IPS-18a (cell line): Measurements from ENCODE around the gene EIF2B5.
A peak's percentile ranks its signal among the peaks of the same experiment; 100 is the strongest.
"Not testable (repeated sequence)": the region's sequence is repeated elsewhere in the genome, so short reads cannot be mapped to it uniquely, and the experiment has no call there.

Experiments
- H3K27ac ChIP-seq: one replicate; pipeline ENCODE4 v1.5.1; 2013; ENCODE audit warnings: low read length
- H3K27me3 ChIP-seq: one replicate; pipeline ENCODE4 v1.6.1; 2013; ENCODE audit warnings: mild to moderate bottlenecking, low read length; ENCODE audit not compliant: control insufficient read depth, insufficient read depth
- H3K36me3 ChIP-seq: one replicate; pipeline ENCODE4 v1.6.1; 2013; ENCODE audit warnings: low read depth, low read length; ENCODE audit not compliant: control insufficient read depth
- H3K4me1 ChIP-seq: one replicate; pipeline ENCODE4 v1.6.1; 2013; ENCODE audit warnings: low read depth, low read length; ENCODE audit not compliant: control insufficient read depth
- H3K4me3 ChIP-seq: one replicate; pipeline ENCODE4 v1.5.1; 2013; ENCODE audit warnings: low read length
- H3K9ac ChIP-seq: one replicate; pipeline ENCODE4 v1.6.1; 2013; ENCODE audit warnings: mild to moderate bottlenecking, low read length, moderate library complexity
- H3K9me3 ChIP-seq: one replicate; pipeline ENCODE4 v1.6.1; 2013; ENCODE audit warnings: low read depth, low read length; ENCODE audit not compliant: control insufficient read depth

Gene EIF2B5

DNA sequence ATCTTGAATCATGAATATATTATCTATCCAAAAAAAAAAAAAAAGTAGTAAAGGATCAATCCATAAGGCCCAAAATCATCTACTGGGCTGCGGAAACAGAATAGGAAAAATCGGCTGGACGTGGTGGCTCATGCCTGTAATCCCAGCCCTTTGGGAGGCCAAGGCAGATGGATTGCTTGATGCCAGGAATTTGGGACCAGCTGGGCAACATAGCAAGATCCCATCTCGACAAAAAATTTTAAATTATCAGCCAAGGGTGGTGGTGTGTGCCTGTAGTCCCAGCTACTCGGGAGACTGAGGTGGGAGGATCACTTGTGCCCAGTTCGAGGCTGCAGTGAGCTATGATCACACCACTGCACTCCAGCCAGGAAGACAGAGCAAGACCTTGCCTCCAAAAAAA is 14.0 kb downstream of the EIF2B5 start:
- no peaks in the 10 kb centered on the region for H3K9me3 ChIP-seq
- no peak overlapping the region for H3K9ac ChIP-seq
- peaks cover 14% of the 10 kb centered on the region for H3K36me3 ChIP-seq

DNA sequence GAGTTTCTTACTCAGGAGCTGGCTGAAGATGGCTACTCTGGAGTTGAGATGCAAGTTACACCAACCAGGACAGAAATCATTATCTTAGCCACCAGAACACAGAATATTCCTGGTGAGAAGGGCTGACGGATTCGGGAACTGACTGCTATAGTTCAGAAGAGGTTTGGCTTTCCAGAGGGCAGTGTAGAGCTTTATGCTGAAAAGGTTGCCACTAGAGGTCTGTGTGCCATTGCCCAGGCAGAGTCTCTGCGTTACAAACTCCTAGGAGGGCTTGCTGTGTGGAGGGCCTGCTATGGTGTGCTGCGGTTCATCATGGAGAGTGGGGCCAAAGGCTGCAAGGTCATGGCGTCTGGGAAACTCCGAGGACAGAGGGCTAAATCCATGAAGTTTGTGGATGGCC is 14.6 kb downstream of the EIF2B5 start:
- H3K9ac ChIP-seq, H3K4me1 ChIP-seq, H3K36me3 ChIP-seq: not testable (repeated sequence)

More for the DNA sequence above, 14.0 kb downstream of the EIF2B5 start:
- Histone ChIP-seq H3K27me3 (no peaks in the 10 kb centered on the region), H3K4me3 (no peak overlapping the region), H3K27ac (no peak overlapping the region), H3K4me1 (no peaks in the 10 kb centered on the region)

DNA sequence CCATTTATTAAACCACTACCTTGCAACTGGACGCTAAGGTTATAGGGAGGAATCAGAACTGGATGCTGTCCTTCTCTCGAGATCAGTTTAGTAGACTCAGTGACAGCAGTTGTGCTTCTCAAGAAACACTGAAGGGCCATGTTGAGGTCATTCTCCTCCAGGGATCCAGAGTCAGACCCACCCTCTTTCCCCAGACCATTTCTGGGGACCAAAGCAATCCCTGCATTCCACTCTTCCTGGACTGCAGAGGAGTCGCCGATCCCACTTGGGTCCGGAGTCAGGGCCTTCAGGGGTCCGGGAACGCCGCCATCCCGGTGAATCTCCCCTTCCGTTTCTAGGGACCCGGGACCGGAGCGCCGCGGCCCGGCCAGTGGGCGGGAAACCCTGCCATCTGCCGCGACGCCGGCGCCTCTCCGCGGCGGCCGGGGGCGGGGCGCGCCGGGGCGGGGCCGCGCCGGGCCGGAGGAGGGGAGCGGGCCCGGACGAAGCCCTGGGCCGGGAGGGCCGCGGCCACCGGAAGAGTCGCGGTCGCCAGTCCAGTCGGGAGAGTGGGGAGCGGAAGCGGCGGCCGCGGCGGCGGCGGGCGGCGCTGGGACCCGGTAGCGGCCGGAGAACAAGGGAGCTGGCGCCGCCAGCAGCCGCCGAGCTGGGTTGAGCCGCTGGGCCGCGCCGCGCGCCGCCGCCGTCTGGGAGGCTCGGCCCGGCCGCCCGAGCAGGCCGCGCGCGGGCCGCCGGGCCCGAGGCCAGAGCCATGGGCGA is 19.9 kb downstream of the EIF2B5 start, which contains the start of gene DVL3:
TSS of gene DVL3 (plus strand) at position 493 of the 759 bp plus-strand sequence. CDS start at position 752, 259 bp downstream.
- H3K27me3 ChIP-seq, result no peaks in the 10 kb centered on the region
- H3K27ac ChIP-seq, result no peak within 1 kb of the TSS
- no peaks in the 10 kb centered on the region for H3K36me3 ChIP-seq
- peak within 1 kb of the TSS; percentile 95 for H3K4me3 ChIP-seq
- H3K4me1 ChIP-seq, result peaks cover 10% of the 10 kb centered on the region
- H3K9ac ChIP-seq, result peak within 1 kb of the TSS; percentile 82
- H3K9me3 ChIP-seq, result no peaks in the 10 kb centered on the region

More for the DNA sequence above, 14.6 kb downstream of the EIF2B5 start:
- not testable (repeated sequence) for H3K9me3 ChIP-seq, H3K27me3 ChIP-seq, H3K27ac ChIP-seq, H3K4me3 ChIP-seq

DNA sequence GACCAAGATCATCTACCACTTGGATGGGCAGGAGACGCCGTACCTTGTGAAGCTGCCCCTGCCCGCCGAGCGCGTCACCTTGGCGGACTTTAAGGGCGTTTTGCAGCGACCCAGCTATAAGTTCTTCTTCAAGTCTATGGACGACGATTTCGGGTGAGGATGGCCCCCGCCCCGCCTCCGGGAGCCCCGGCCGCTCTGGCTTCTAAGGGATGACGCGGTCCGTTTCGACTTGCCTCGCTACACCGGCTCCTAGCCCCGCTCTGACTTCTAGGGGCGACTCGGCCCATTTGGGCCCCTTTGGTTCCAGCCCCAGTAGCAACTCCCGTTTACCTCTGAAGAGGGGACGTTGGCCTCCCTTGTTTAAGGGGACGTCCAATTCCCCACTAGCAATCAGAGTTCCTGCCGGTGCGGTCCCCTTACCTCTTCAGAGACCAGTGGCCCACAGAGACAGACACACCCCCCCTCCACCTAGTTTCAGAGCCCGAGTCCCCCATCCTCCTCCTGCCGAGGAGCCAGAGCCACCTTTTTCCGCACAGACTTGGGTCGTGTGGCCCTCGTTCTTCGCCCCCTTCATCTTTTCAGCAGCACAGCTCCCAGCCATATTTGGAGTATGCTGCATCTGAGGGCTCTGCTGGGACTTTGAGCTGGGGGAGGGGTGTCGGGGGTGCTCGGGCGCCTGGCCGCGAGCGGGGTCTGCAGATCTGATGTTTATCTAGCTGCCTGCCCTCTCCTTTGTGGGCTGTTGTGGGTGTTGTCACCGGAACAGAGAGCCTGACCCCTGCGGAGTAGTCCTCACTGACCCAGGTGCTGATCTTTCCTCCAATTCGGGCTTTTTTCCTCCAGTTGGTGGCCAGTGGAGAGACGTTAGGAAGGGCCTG is 20.7 kb downstream of the EIF2B5 start:
- H3K9ac ChIP-seq, result peak overlapping the region; percentile 82
- no peaks in the 10 kb centered on the region for H3K9me3 ChIP-seq
- H3K4me1 ChIP-seq, result peaks cover 10% of the 10 kb centered on the region
- H3K27me3 ChIP-seq, result no peaks in the 10 kb centered on the region
- H3K27ac ChIP-seq, result no peak overlapping the region
- H3K4me3 ChIP-seq, result peak overlapping the region; percentile 95
- H3K36me3 ChIP-seq, result no peaks in the 10 kb centered on the region

DNA sequence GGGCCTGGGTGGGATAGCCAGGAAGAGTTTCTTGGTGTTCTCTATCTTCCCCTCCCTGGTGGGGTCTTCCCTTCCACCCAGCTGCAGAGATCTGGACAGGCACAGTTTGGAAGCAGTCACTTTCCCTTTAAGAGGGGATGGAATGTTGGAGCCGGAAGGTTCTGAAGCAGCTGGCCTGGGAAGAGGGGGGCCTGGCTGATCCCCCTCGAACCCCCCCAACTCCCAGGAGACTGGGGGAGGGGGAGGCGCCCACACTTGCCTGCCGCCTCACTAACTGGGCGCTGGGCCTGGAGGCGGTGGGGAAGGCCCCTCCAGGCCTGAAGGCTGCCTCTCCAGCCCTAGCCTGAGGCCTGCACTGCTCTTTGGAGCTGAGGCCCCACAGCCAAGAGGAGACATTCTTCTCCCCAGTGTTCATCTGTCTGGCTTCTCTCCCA is 21.4 kb downstream of the EIF2B5 start:
- H3K4me3 ChIP-seq, result peak overlapping the region; percentile 95
- peaks cover 10% of the 10 kb centered on the region for H3K4me1 ChIP-seq
- peak overlapping the region; percentile 82 for H3K9ac ChIP-seq

DNA sequence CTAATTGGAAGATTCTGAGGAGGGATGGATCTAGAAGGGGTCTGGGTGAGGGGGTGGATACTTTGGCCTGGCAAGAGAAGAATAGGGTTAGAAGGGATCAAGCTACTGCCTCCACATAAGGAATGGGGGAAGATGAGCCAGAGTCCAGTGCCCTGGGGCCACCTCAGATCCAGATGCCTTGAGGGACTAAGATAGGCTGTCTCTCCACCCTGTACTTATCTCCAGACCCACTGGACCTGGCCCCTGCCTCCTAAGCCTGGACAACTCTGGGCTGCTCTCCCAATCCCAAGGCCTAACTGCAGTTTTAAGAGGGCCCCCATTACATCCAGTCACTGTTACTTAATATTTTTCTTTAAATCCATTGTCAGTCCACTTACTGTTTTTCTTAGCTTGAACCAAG is 22.0 kb downstream of the EIF2B5 start:
- Histone ChIP-seq H3K27ac (no peak overlapping the region), H3K4me1 (peaks cover 10% of the 10 kb centered on the region), H3K4me3 (peak overlapping the region; percentile 95), H3K9ac (peak overlapping the region; percentile 82), H3K27me3 (no peaks in the 10 kb centered on the region), H3K9me3 (no peaks in the 10 kb centered on the region), H3K36me3 (no peaks in the 10 kb centered on the region)

More for the DNA sequence above, 21.4 kb downstream of the EIF2B5 start:
- H3K9me3 ChIP-seq, result no peaks in the 10 kb centered on the region
- peak overlapping the region; percentile 10 for H3K27ac ChIP-seq
- H3K27me3 ChIP-seq, result no peaks in the 10 kb centered on the region
- H3K36me3 ChIP-seq, result no peaks in the 10 kb centered on the region

DNA sequence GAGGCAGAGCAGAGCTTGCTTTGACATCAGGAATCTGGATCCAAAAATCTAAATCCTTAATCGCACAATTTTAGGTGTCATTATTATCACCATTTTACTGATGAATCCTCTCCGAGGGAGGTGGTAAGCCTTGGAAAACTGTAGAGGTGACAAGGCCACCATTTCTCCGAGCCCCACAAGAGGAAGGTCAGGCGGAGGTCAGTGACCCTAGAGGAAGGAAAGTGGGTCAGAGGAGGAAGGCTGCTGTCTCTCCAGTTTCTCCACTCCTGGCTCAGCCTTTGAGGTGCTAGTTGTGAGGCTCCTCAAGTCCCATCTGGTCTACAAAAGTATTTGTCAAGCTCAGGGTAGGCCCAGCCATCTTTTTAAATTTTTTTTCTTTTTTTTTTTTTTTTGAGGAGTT is 23.2 kb downstream of the EIF2B5 start:
- Histone ChIP-seq H3K9ac (no peak overlapping the region), H3K9me3 (no peaks in the 10 kb centered on the region), H3K4me1 (peaks cover 10% of the 10 kb centered on the region), H3K36me3 (peaks cover 3% of the 10 kb centered on the region), H3K27ac (no peak overlapping the region), H3K4me3 (no peak overlapping the region), H3K27me3 (no peaks in the 10 kb centered on the region)

DNA sequence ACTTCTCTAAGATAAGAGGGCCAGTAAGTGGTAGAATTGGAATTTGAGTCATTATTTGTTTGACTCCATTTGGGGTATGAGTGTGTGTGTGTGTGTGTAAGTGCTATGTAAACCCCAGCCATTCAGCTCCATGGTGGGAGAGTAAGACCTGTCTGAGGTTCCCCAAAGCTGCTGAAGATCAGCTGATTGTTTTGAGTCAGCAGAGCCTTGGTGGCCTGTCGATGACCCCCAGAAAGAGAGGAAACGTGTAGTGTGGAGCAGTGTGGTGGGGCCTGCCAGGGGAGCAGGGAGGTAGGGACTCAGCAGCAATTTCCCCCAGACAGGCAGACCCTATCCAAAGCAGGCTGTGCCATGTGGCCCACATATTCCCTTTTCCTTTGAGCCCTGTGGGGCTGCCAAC is 25.3 kb downstream of the EIF2B5 start:
- Histone ChIP-seq H3K4me1 (peaks cover 10% of the 10 kb centered on the region), H3K9ac (no peak overlapping the region), H3K9me3 (no peaks in the 10 kb centered on the region), H3K4me3 (no peak overlapping the region), H3K36me3 (peaks cover 21% of the 10 kb centered on the region), H3K27ac (no peak overlapping the region), H3K27me3 (no peaks in the 10 kb centered on the region)

DNA sequence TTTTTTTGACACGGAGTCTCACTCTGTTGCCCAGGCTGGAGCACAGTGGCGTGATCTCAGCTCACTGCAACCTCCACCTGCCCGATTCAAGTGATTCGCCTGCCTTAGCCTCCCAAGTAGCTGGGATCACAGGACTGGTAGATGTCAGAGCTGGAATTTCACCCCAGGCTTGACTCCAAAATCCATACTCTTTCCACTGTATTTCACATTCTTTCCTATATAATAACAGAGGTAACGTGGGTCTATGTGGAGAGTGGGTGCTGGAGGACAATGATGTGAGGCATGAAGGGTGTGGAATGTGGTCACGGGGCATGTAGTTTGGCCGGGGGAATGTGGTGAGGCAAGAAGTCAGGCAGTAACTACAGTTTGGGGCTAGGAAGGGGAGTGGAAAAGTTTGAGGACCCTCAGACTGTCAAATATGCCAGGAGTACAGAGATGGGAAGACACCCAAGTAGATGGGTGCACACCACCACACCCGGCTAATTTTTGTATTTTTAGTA is 27.5 kb downstream of the EIF2B5 start:
- H3K4me1 ChIP-seq, H3K27me3 ChIP-seq, H3K27ac ChIP-seq, H3K4me3 ChIP-seq, H3K9me3 ChIP-seq, H3K9ac ChIP-seq: not testable (repeated sequence)
- H3K36me3 ChIP-seq, result peaks cover 42% of the 10 kb centered on the region

DNA sequence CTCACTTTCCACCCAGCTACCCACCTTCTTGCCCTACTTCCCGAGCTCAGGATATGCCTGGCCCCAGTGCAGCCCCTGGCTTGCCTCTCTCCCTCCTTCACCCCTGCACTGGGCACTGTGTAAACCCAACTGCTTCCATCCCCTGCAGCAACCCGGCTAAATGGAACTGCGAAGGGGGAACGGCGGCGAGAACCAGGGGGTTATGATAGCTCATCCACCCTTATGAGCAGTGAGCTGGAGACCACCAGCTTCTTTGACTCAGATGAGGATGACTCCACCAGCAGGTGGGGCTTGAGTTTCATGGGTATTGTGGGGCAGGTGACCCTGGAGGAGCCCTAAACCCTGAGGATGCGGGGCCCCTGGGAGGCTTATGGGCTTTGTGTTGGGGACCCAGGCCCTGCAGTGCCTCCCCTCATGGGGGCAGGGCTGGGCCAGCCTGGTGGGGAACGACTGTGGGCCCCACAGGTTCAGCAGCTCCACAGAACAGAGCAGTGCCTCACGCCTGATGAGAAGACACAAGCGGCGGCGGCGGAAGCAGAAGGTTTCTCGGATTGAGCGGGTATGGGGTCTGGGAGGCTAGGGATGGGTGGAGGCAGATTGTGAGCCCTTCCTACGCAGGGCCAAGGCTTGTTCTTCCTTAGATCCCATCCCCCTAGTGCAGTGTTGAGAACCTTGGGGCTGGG is 29.6 kb downstream of the EIF2B5 start:
- H3K9me3 ChIP-seq, result no peaks in the 10 kb centered on the region
- no peak overlapping the region for H3K4me3 ChIP-seq
- H3K4me1 ChIP-seq, result no peaks in the 10 kb centered on the region
- H3K9ac ChIP-seq, result no peak overlapping the region
- no peak overlapping the region for H3K27ac ChIP-seq
- no peaks in the 10 kb centered on the region for H3K27me3 ChIP-seq
- peaks cover 49% of the 10 kb centered on the region for H3K36me3 ChIP-seq

DNA sequence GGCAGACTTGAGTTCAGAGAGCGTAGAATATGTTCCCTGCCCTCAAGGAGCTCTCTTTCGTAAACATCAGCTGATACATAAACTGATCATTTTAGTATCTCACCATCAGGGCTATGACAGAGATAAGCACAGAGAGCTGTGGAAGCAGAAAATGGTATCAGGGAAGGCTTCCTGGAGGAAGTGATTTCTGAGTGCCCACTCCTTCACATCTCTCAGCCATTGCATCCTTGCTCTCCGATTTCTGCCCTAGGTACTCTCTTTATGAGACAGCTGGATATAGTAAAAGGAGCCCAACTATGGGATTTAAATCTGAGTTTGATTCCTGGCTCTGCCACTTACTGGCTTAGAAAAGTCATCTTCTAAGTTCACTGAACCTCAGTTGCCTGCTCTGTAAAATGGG is 30.4 kb downstream of the EIF2B5 start:
- Histone ChIP-seq H3K9ac (no peak overlapping the region), H3K27ac (no peak overlapping the region), H3K36me3 (peaks cover 49% of the 10 kb centered on the region), H3K4me3 (no peak overlapping the region), H3K4me1 (no peaks in the 10 kb centered on the region), H3K9me3 (no peaks in the 10 kb centered on the region), H3K27me3 (no peaks in the 10 kb centered on the region)
